Testis (tissue), 3 donors: ENCODE measurements around the gene ALKBH7. TPM values are rescaled to one million over a fixed set of nuclear protein-coding genes. Genes with fewer than 3 reads are reported as not detected.
A peak's percentile ranks its signal among the peaks of the same experiment; 100 is the strongest.

Source experiments
- DNase-seq: peaks from one replicate; pipeline ENCODE4 v3.0.0-alpha.2; 2019
- H3K27ac ChIP-seq, 2 donors: fragments of 200-600 bp; sonication (generic); one replicate each; pipeline ENCODE4 v1.5.1; 2019
- H3K27me3 ChIP-seq: fragments of 200-600 bp; sonication (generic); one replicate; pipeline ENCODE4 v1.5.1; 2019
- H3K36me3 ChIP-seq: fragments of 200-600 bp; sonication (generic); one replicate; pipeline ENCODE4 v1.5.1; 2017; ENCODE audit warnings: low read depth; ENCODE audit errors: missing control alignments
- H3K4me1 ChIP-seq: fragments of 200-600 bp; sonication (generic); one replicate; pipeline ENCODE4 v1.5.1; 2019
- H3K4me3 ChIP-seq, 2 donors: fragments of 200-600 bp; sonication (generic); one replicate each; pipeline ENCODE4 v1.5.1; 2017 to 2019
- H3K9me3 ChIP-seq: fragments of 200-600 bp; sonication (generic); one replicate; pipeline ENCODE4 v1.5.1; 2017
- POLR2A ChIP-seq: fragments of 450-650 bp; IDR thresholded peaks from one replicate; pipeline ENCODE4 v1.6.1; 2017; ENCODE audit warnings: antibody characterized with exemption, mild to moderate bottlenecking, moderate library complexity
- WGBS, 2 donors: methylation state at CpG; one replicate each; pipeline ENCODE4 v1.1.5; 2018; 5-methylcytosine and 5-hydroxymethylcytosine counted together
- intact Hi-C: fragments of 100-400 bp; cut with DNase I; formaldehyde crosslinking; loops from one replicate; pipeline ENCODE4 v1.15.1; 2023; ENCODE audit warnings: low total_unique reads
- polyA plus RNA-seq: library from polyadenylated mRNA; stranded (reverse); fragments of 350-450 nt; fragmentation: Illumina TruSeq; extraction: RNeasy Lipid Tissue Mini Kit (QIAGEN cat#74804); gene quantifications from one replicate; pipeline ENCODE4 v1.2.3, GENCODE V29; 2014; ENCODE audit warnings: low read depth, low replicate concordance; ENCODE audit not compliant: insufficient read depth
- total RNA-seq, 2 donors: library from RNA; depleted of rRNA; stranded (reverse); fragments of >200 nt; gene quantifications; one replicate each; pipeline ENCODE4 v1.2.3, GENCODE V29; 2016
- TF ChIP-seq, protein P1 (sequence below), 3 experiments: fragments of 450-650 bp in 2 of 3; fragments of 200-600 bp in 1 of 3; sonication (generic) in 1 of 3; IDR thresholded peaks; one replicate each; pipeline ENCODE4 v1.5.1; 2016 to 2019; ENCODE audit warnings: antibody characterized with exemption in 3 of 3, mild to moderate bottlenecking in 2 of 3, moderate library complexity in 1 of 3

Gene ALKBH7
- total and polyA plus RNA-seq, 3 donors from 2014 or later, result 243 to 608 (median 524) TPM

DNA sequence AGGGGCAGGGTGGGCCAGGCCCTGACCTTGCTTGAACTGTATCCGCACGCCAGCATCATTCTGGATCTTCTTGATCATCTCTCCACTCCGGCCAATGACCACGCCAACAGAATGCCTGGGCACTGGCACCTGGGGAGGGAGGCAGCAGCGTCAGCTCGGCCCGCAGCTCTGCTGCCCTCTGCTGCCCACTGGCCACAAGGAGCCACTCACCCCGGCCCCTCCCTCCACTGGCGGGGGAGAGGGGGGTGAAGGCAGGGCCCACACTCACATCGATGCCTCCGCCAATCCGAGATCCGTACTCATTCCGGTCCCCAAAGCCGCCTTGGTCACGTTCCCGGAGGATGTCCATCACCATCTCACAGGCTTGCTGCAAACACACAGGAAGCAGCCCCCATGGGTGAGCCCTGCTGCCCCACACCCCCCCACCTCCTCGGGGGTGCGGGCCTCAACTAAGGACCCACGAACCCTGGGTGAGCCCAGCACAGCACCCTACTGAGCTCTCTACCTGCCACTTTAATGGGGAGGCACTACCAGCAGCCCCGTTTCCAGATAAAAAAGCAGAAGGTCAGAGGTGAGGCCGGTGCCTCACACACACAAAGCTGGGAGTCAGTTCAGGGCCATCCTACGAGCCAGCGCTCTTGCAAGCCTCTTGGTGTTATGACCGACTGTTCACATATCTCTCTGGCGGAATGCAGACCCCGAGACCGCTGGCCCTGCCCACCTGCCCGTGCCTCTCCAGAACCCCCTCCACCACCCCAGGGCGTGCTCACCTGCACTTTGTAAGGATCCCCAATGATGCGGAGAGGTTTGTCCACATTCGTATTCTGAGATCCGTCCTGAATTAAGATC, 45.3 kb downstream of the ALKBH7 start:
- no peak for TF ChIP-seq POLR2A
- TF ChIP-seq, protein P1, sequence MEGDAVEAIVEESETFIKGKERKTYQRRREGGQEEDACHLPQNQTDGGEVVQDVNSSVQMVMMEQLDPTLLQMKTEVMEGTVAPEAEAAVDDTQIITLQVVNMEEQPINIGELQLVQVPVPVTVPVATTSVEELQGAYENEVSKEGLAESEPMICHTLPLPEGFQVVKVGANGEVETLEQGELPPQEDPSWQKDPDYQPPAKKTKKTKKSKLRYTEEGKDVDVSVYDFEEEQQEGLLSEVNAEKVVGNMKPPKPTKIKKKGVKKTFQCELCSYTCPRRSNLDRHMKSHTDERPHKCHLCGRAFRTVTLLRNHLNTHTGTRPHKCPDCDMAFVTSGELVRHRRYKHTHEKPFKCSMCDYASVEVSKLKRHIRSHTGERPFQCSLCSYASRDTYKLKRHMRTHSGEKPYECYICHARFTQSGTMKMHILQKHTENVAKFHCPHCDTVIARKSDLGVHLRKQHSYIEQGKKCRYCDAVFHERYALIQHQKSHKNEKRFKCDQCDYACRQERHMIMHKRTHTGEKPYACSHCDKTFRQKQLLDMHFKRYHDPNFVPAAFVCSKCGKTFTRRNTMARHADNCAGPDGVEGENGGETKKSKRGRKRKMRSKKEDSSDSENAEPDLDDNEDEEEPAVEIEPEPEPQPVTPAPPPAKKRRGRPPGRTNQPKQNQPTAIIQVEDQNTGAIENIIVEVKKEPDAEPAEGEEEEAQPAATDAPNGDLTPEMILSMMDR (IDR thresholded peaks at IDR 0.05), result peak in 2 of 3 experiments; percentile 23 to 32
- no peaks in the 10 kb centered on the region for H3K27me3 ChIP-seq
- H3K4me1 ChIP-seq, result peaks cover 14% of the 10 kb centered on the region
- H3K27ac ChIP-seq, result no peak overlapping the region
- 69 to 91% methylated on average over 14 to 33 of the region's 33 CpGs for WGBS, 2 donors
- DNase-seq, result peak; percentile 55
- H3K36me3 ChIP-seq, result no peaks in the 10 kb centered on the region
- no peak overlapping the region for H3K4me3 ChIP-seq
- intact Hi-C loops, result no loop called here
- H3K9me3 ChIP-seq, result no peaks in the 10 kb centered on the region

DNA sequence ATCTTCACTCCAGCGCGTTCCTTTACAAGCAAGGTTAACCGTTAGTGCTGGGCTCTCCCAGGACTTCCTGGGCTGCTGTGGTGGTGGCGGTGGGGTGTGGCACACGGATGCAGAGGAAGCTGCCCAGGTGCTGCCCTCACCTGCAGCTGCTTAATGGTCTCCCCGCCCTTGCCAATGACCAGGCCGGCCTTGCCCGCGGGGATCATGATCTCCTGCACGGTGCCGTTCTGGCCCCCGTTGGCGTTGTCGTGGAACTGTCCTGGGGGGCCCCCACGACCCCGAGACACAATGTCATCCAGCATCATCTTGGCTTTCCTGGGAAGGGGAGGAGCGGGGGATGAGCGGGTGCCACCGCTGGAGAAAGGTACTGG, 46.0 kb downstream of the ALKBH7 start:
- Histone ChIP-seq H3K9me3 (no peaks in the 10 kb centered on the region), H3K27me3 (no peaks in the 10 kb centered on the region), H3K4me1 (peaks cover 19% of the 10 kb centered on the region), H3K27ac (no peak overlapping the region), H3K4me3 (no peak overlapping the region), H3K36me3 (no peaks in the 10 kb centered on the region)
- WGBS, 2 donors, result 73 to 93% methylated on average over 6 to 19 of the region's 19 CpGs
- DNase-seq, result no peak
- TF ChIP-seq, protein P1 (IDR thresholded peaks at IDR 0.05), result no peak
- no peak for TF ChIP-seq POLR2A
- intact Hi-C loops, result no loop called here

DNA sequence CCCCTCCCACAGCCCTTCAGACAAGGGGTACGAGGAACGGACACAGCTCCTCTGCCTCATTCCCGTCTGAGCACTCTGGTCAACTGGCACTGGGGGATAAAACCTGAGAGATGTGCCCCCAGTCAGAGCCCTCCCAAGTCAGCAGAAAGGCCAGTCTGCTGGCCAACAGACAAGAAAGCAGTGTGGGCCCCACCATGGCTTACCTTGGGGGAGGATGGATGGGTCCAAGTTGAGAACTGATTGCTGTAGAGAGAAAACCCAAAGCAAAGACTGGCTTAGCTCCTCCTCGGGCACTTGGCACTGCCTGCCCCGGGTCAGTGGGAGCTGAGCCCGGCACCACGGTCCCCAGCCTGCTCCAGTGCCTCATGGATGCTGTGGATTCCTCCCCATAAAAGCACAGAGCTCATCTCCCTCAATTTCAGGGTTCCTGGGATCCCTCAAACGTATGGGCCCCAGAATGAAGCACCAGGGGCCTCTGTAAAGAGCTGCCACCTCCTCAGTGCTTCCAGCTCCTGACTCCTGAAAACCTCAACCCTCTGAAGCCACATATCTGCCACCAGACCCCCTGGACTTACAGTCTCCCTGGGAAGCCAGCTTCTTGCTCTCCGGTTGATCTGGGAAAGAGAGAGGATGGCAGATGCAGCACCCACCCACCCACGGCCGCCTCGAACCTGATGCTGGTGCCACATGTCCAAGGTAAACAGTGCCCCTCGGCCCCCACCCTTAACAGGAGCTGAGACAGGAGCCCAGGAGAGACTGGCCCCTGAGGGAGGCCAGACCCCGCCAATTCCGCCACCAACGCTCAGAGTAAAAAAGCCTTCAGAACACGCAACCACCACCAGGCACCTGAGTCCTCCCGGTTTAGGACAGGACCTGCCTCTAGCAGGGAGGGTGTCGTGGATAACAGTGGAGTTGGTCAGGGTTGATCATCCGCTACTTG, 48.8 kb downstream of the ALKBH7 start:
- H3K4me1 ChIP-seq, result peaks cover 16% of the 10 kb centered on the region
- no peak overlapping the region for H3K27ac ChIP-seq
- no peaks in the 10 kb centered on the region for H3K27me3 ChIP-seq
- no peak for TF ChIP-seq POLR2A
- TF ChIP-seq, protein P1 (IDR thresholded peaks at IDR 0.05), result no peak
- H3K4me3 ChIP-seq, result no peak overlapping the region
- no peak for DNase-seq
- no peaks in the 10 kb centered on the region for H3K9me3 ChIP-seq
- intact Hi-C loops, result no loop called here
- 80% methylated on average over 10 to 20 of the region's 20 CpGs for WGBS, 2 donors
- no peaks in the 10 kb centered on the region for H3K36me3 ChIP-seq

- Histone ChIP-seq H3K27ac (peak overlapping the region; percentile 73 to 74), H3K27me3 (no peaks in the 10 kb centered on the region), H3K4me3 (peak overlapping the region; percentile 82 to 88), H3K4me1 (peaks cover 16% of the 10 kb centered on the region), H3K36me3 (no peaks in the 10 kb centered on the region), H3K9me3 (no peaks in the 10 kb centered on the region)
- TF ChIP-seq, protein P1 (IDR thresholded peaks at IDR 0.05), result no peak
- TF ChIP-seq POLR2A, result no peak
- peak; percentile 65 for DNase-seq
- intact Hi-C loops, result no loop called here
- WGBS, 2 donors, result 1% methylated on average over 13 to 20 of the region's 20 CpGs
Measured at GRCh38 chr19:6423499-6424194, 51.1 kb downstream of the ALKBH7 start.
